MM.1S (cell line): ENCODE results near the gene GABBR1.

Experiments
- DNase-seq: peaks from one replicate; pipeline ENCODE4 v3.0.0-alpha.2; 2015
- H2AFZ ChIP-seq: fragments of 300-600 bp; sonication (generic); 2 replicates; pipeline ENCODE4 v1.6.0; 2016; ENCODE audit warnings: antibody characterized with exemption, low read length
- H3F3A ChIP-seq: fragments of 300-600 bp; sonication (generic); 2 replicates; pipeline ENCODE4 v1.6.1; 2016; ENCODE audit warnings: mild to moderate bottlenecking, antibody characterized with exemption, low read length, moderate library complexity, mixed read lengths; ENCODE audit not compliant: insufficient read depth
- H3K27ac ChIP-seq: fragments of 300-600 bp; sonication (generic); 2 replicates; pipeline ENCODE4 v1.5.1; 2016; ENCODE audit warnings: mild to moderate bottlenecking, low read length
- H3K27me3 ChIP-seq: fragments of 300-600 bp; sonication (generic); replicated peaks from 2 replicates; pipeline ENCODE4 v1.6.0; 2016; ENCODE audit warnings: low read length; ENCODE audit not compliant: insufficient read depth
- H3K36me3 ChIP-seq: fragments of 300-600 bp; sonication (generic); replicated peaks from 2 replicates; pipeline ENCODE4 v1.6.1; 2016; ENCODE audit warnings: mild to moderate bottlenecking, low read length, mixed read lengths; ENCODE audit not compliant: insufficient read depth
- H3K4me1 ChIP-seq: fragments of 300-600 bp; sonication (generic); 2 replicates; pipeline ENCODE4 v1.6.1; 2016; ENCODE audit warnings: low read length, mixed read lengths
- H3K4me2 ChIP-seq: fragments of 300-600 bp; sonication (generic); 2 replicates; pipeline ENCODE4 v1.6.0; 2016; ENCODE audit warnings: low read depth, low read length
- H3K4me3 ChIP-seq: fragments of 300-600 bp; sonication (generic); 2 replicates; pipeline ENCODE4 v1.5.1; 2016; ENCODE audit warnings: low read length, mixed read lengths
- H3K79me2 ChIP-seq: fragments of 300-600 bp; sonication (generic); 2 replicates; pipeline ENCODE4 v1.6.1; 2016; ENCODE audit warnings: mixed run types, low read length, mixed read lengths
- H3K9ac ChIP-seq: fragments of 300-600 bp; sonication (generic); 2 replicates; pipeline ENCODE4 v1.6.1; 2016; ENCODE audit warnings: low read length, mixed read lengths
- H3K9me2 ChIP-seq: fragments of 300-600 bp; sonication (generic); replicated peaks from 2 replicates; pipeline ENCODE4 v1.6.1; 2016; ENCODE audit warnings: mild to moderate bottlenecking, low read length, mixed read lengths; ENCODE audit not compliant: insufficient read depth
- H3K9me3 ChIP-seq: fragments of 300-600 bp; sonication (generic); replicated peaks from 2 replicates; pipeline ENCODE4 v1.6.1; 2016; ENCODE audit warnings: mild to moderate bottlenecking, low read length, mixed read lengths; ENCODE audit not compliant: insufficient read depth
- H4K20me1 ChIP-seq: fragments of 300-600 bp; sonication (generic); 2 replicates; pipeline ENCODE4 v1.6.1; 2016; ENCODE audit warnings: mild to moderate bottlenecking, low read length, moderate library complexity, mixed read lengths; ENCODE audit not compliant: insufficient read depth
- CTCF ChIP-seq: fragments of 300-600 bp; sonication (generic); IDR thresholded peaks from 2 replicates; pipeline ENCODE4 v1.5.1; 2016; ENCODE audit warnings: antibody characterized with exemption, low read length, mixed read lengths
- EZH2 ChIP-seq: fragments of 300-600 bp; sonication (generic); optimal IDR thresholded peaks from 2 replicates; pipeline ENCODE3; 2017; ENCODE audit warnings: low read depth, mild to moderate bottlenecking, antibody characterized with exemption, low read length, mixed read lengths
- EZH2phosphoT487 ChIP-seq: fragments of 300-600 bp; sonication (generic); IDR thresholded peaks from 2 replicates; pipeline ENCODE4 v1.6.1; 2018; ENCODE audit warnings: antibody characterized with exemption, low read length

Gene GABBR1

GRCh38 chr6:29510202-29510601 lies 122.8 kb downstream of the GABBR1 start:
- Histone ChIP-seq H3K27ac (no peak overlapping the region), H3K9me3 (no peaks in the 10 kb centered on the region), H3F3A (no peaks in the 10 kb centered on the region), H3K36me3 (no peaks in the 10 kb centered on the region), H4K20me1 (no peaks in the 10 kb centered on the region), H3K4me1 (peaks cover 9% of the 10 kb centered on the region), H3K4me2 (no peak overlapping the region), H3K79me2 (no peaks in the 10 kb centered on the region), H2AFZ (no peak overlapping the region), H3K9me2 (no peaks in the 10 kb centered on the region), H3K4me3 (no peak overlapping the region), H3K9ac (no peak overlapping the region), H3K27me3 (no peaks in the 10 kb centered on the region)
- DNase-seq = no peak
- TF ChIP-seq EZH2 (no peak), CTCF (no peak), EZH2phosphoT487 (no peak)
